OCI-LY1 (cell line): ENCODE results near the gene CCNB2.
"Not testable (repeated sequence)": the region's sequence is repeated elsewhere in the genome, so short reads cannot be mapped to it uniquely, and the experiment has no call there.

Experiments used
- H2AFZ ChIP-seq: fragments of 200-600 bp; sonication (generic), shearing (Covaris generic); 2 replicates; pipeline ENCODE4 v1.6.0; 2014; ENCODE audit warnings: antibody characterized with exemption, mild to moderate bottlenecking, low read length
- H3F3A ChIP-seq: fragments of 200-600 bp; sonication (generic), shearing (Covaris generic); 2 replicates; pipeline ENCODE4 v1.6.0; 2014; ENCODE audit warnings: mild to moderate bottlenecking, antibody characterized with exemption, low read length, moderate library complexity; ENCODE audit not compliant: insufficient read depth
- H3K27ac ChIP-seq: fragments of 200-600 bp; sonication (generic); 2 replicates; pipeline ENCODE4 v1.5.1; 2014; ENCODE audit warnings: low read length, mixed run types, mild to moderate bottlenecking, low read depth; ENCODE audit not compliant: poor library complexity, severe bottlenecking
- H3K27me3 ChIP-seq: fragments of 200-600 bp; sonication (generic); 2 replicates; pipeline ENCODE4 v1.6.0; 2014; ENCODE audit warnings: antibody characterized with exemption, mild to moderate bottlenecking, low read length, moderate library complexity; ENCODE audit not compliant: insufficient read depth
- H3K36me3 ChIP-seq: fragments of 200-600 bp; sonication (generic); 2 replicates; pipeline ENCODE4 v1.6.1; 2014; ENCODE audit warnings: mild to moderate bottlenecking, antibody characterized with exemption, low read length, moderate library complexity, mixed read lengths; ENCODE audit not compliant: insufficient read depth
- H3K4me1 ChIP-seq: fragments of 200-600 bp; sonication (generic); 2 replicates; pipeline ENCODE4 v1.5.1; 2014; ENCODE audit warnings: mild to moderate bottlenecking, low read length, moderate library complexity; ENCODE audit not compliant: insufficient read depth, severe bottlenecking
- H3K4me2 ChIP-seq: fragments of 200-600 bp; sonication (generic), shearing (Covaris generic); 2 replicates; pipeline ENCODE4 v1.6.1; 2014; ENCODE audit warnings: low read length
- H3K4me3 ChIP-seq: fragments of 200-600 bp; sonication (generic); 2 replicates; pipeline ENCODE4 v1.5.1; 2014; ENCODE audit warnings: low read length, low read depth, mild to moderate bottlenecking, mixed read lengths; ENCODE audit not compliant: poor library complexity, severe bottlenecking
- H3K79me2 ChIP-seq: fragments of 200-600 bp; shearing (Covaris generic); 2 replicates; pipeline ENCODE4 v1.6.1; 2016; ENCODE audit warnings: mixed run types, low read length, mixed read lengths; ENCODE audit not compliant: insufficient read depth
- H3K9ac ChIP-seq: fragments of 200-600 bp; sonication (generic), shearing (Covaris generic); 2 replicates; pipeline ENCODE4 v1.6.1; 2014; ENCODE audit warnings: mild to moderate bottlenecking, low read length, mixed read lengths
- H3K9me2 ChIP-seq: fragments of 200-600 bp; sonication (generic), shearing (Covaris generic); 2 replicates; pipeline ENCODE4 v1.6.1; 2014; ENCODE audit warnings: low read depth, mild to moderate bottlenecking, low read length, mixed read lengths
- H3K9me3 ChIP-seq: fragments of 200-600 bp; shearing (Covaris generic); 2 replicates; pipeline ENCODE4 v1.6.1; 2014; ENCODE audit warnings: low read length, mixed read lengths
- H4K20me1 ChIP-seq: fragments of 200-600 bp; sonication (generic), shearing (Covaris generic); 2 replicates; pipeline ENCODE4 v1.6.0; 2016; ENCODE audit warnings: mild to moderate bottlenecking, low read length; ENCODE audit not compliant: insufficient read depth
- EZH2 ChIP-seq: fragments of 200-600 bp; sonication (generic), shearing (Covaris generic); IDR thresholded peaks from 2 replicates; pipeline ENCODE4 v1.8.0; 2017; ENCODE audit warnings: borderline replicate concordance, mixed run types, mild to moderate bottlenecking, antibody characterized with exemption, low read length, moderate library complexity, mixed read lengths
- TF ChIP-seq, protein P1 (sequence below): fragments of 200-600 bp; sonication (generic), shearing (Covaris generic); IDR thresholded peaks from 2 replicates; pipeline ENCODE4 v1.5.1; 2017; ENCODE audit warnings: mild to moderate bottlenecking, antibody characterized with exemption, low read length, moderate library complexity, mixed read lengths

Gene CCNB2

DNA sequence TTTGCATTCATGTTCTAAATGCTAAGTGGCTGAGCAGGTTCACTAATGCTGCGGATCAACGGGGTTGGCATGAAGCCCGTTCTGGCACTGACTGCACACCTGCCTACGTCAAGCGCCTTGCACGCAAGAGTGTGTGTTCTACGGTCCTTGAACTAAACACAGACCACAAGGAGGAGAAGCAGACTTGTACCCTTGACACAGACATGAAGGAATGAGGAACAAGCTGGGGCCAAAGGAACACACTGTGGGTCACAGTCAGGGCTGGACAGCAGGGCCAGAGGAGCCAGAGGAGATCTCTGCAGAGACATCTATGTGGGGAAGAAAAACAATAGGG is 53.7 kb downstream of the CCNB2 start:
- Histone ChIP-seq H3K4me1 (peaks cover 42% of the 10 kb centered on the region), H3K9me2 (no peaks in the 10 kb centered on the region), H2AFZ (no peak overlapping the region), H3K27ac (peak overlapping the region; percentile 94), H3K4me3 (no peak overlapping the region), H3K36me3 (peaks cover 60% of the 10 kb centered on the region), H3K27me3 (no peaks in the 10 kb centered on the region), H3K9ac (peak overlapping the region; percentile 51; the same call in 1 of the 2 replicates), H3K9me3 (no peaks in the 10 kb centered on the region), H3K79me2 (no peaks in the 10 kb centered on the region), H3K4me2 (peak overlapping the region; percentile 33; the same call in 1 of the 2 replicates), H3F3A (no peaks in the 10 kb centered on the region), H4K20me1 (no peaks in the 10 kb centered on the region)
- TF ChIP-seq, protein P1, sequence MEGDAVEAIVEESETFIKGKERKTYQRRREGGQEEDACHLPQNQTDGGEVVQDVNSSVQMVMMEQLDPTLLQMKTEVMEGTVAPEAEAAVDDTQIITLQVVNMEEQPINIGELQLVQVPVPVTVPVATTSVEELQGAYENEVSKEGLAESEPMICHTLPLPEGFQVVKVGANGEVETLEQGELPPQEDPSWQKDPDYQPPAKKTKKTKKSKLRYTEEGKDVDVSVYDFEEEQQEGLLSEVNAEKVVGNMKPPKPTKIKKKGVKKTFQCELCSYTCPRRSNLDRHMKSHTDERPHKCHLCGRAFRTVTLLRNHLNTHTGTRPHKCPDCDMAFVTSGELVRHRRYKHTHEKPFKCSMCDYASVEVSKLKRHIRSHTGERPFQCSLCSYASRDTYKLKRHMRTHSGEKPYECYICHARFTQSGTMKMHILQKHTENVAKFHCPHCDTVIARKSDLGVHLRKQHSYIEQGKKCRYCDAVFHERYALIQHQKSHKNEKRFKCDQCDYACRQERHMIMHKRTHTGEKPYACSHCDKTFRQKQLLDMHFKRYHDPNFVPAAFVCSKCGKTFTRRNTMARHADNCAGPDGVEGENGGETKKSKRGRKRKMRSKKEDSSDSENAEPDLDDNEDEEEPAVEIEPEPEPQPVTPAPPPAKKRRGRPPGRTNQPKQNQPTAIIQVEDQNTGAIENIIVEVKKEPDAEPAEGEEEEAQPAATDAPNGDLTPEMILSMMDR, result no peak
- no peak for TF ChIP-seq EZH2

DNA sequence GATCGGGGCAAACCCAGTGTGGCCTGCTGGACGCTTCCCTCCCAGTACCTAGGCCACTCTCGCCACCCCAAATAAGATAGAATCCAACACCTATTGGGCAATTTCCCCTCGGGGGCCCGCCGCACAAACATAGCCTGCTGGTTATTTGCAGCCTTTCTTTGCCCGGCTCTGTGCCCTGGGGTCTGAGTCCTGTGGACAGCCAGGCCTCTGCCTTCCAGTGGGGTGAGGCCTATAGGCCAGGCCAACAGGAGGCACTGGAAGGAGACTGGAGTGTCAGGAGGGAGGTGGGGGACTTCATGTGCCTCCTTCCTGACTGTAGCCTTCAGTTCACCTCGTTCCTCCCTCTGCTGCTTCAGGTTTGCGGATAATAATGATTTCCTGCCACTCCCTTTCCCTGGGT is 54.3 kb downstream of the CCNB2 start:
- H3K27ac ChIP-seq, result peak overlapping the region; percentile 94

DNA sequence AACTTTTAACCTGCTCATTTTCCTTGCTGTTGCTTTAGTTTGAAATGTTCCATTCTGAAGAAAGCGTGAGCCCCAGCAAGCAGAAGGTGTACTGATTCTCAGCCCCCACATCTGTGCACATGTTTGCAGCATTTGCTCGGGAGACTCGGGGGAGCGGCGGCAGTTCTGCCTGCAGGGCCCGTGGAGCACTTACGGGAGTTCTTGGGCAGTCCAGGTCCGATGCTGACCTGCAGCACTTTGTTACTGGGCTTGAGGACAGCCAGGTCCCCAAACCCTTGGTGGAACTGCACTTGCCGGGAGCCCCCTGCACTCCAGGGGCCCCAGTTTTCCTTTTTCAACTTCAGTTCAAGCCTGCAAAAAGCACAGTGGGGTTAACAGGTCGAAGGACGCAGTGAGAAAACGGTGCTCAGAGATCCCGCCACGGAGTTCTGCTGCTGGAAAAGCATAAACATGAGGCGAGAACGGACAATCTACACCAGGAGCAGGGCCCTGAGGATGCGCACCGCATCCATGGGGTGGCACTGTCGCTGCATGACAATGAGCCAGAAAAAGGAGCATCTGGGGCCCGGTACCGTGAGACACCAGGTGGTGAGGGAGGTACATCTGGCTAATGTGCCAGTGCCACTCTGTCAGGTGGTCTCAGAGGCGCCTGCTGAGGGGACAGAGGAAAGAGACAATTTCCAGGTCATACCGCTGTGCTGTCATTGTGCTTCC is 56.1 kb downstream of the CCNB2 start:
- TF ChIP-seq, protein P1, result peak; percentile 85
- no peak for TF ChIP-seq EZH2
- Histone ChIP-seq H4K20me1 (no peaks in the 10 kb centered on the region), H3K4me1 (peaks cover 52% of the 10 kb centered on the region), H3K4me2 (no peak overlapping the region), H3K4me3 (no peak overlapping the region), H3K9me3 (no peaks in the 10 kb centered on the region), H3K27ac (peak overlapping the region; percentile 94), H3F3A (no peaks in the 10 kb centered on the region), H3K36me3 (peaks cover 60% of the 10 kb centered on the region), H3K9me2 (no peaks in the 10 kb centered on the region), H3K27me3 (no peaks in the 10 kb centered on the region), H2AFZ (no peak overlapping the region), H3K9ac (peak overlapping the region; percentile 7; the same call in 1 of the 2 replicates), H3K79me2 (no peaks in the 10 kb centered on the region)

More for the DNA sequence above, 54.3 kb downstream of the CCNB2 start:
- Histone ChIP-seq H3K9me3 (no peaks in the 10 kb centered on the region), H3K4me3 (no peak overlapping the region), H3K4me2 (peak overlapping the region; percentile 33; the same call in 1 of the 2 replicates), H3K27me3 (no peaks in the 10 kb centered on the region), H3K79me2 (no peaks in the 10 kb centered on the region), H3F3A (no peaks in the 10 kb centered on the region), H3K9me2 (no peaks in the 10 kb centered on the region), H3K4me1 (peaks cover 42% of the 10 kb centered on the region), H3K36me3 (peaks cover 60% of the 10 kb centered on the region), H2AFZ (no peak overlapping the region), H3K9ac (peak overlapping the region; percentile 51; the same call in 1 of the 2 replicates), H4K20me1 (no peaks in the 10 kb centered on the region)
- no peak for TF ChIP-seq EZH2
- TF ChIP-seq, protein P1, result no peak

DNA sequence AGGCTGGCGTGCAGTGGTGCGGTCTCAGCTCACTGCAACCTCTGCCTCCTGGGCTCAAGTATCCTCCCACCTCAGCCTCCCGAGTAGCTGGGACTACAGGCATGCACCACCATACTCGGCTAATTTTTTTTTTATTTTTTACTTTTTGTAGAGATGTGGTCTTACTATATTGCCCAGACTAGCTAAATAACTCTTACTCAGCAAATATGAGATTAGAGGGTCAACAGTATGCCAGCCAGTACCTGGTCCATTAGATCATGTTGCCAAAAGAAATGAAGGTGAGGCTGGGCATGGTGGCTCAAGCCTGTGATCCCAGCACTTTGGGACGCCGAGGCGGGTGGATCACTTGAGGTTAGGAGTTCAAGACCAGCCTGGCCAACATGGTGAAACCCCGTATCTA is 57.1 kb downstream of the CCNB2 start:
- H3K9me3 ChIP-seq, H2AFZ ChIP-seq, H3K9me2 ChIP-seq, H3K4me2 ChIP-seq, H4K20me1 ChIP-seq, H3K79me2 ChIP-seq, H3K27ac ChIP-seq, H3F3A ChIP-seq, H3K4me3 ChIP-seq, H3K27me3 ChIP-seq, H3K9ac ChIP-seq: not testable (repeated sequence)
- Histone ChIP-seq H3K36me3 (peaks cover 58% of the 10 kb centered on the region), H3K4me1 (peaks cover 63% of the 10 kb centered on the region)
